ENCODE measurements around the gene PKD1L1. TPM values are rescaled to one million over a fixed set of nuclear protein-coding genes. Genes with fewer than 3 reads are reported as not detected.

Gene PKD1L1
- total RNA-seq, 1 experiment from 2014 or later: 0.17 TPM

- no peak overlapping the region for H2AFZ ChIP-seq (ENCODE audit: low read depth, low read length, poor library complexity, severe bottlenecking)
- H3K9ac ChIP-seq (ENCODE audit: low read length): no peak overlapping the region
- ChIA-PET RAD21 (ENCODE audit: low non-redundant PET in 1 of 2, low total read pairs in 2 of 2, uncharacterized antibody in 2 of 2, unreplicated experiment in 2 of 2) (interaction anchor here in 1 of 2 experiments (1.7 kb wide), 1 partner anchor 673 kb away, joined by 7 read pairs; no protein-coding TSS in a partner anchor), CTCF (interaction anchor here (2.6 kb wide), 1 partner anchor 673 kb away, joined by 15 read pairs; no protein-coding TSS in a partner anchor), POLR2A (no interaction called here)
- no peaks in the 10 kb centered on the region for H4K20me1 ChIP-seq (ENCODE audit: insufficient read depth)
- DNase-seq (ENCODE audit: low read depth, low spot score) (no peak), ATAC-seq (no peak)
- TF ChIP-seq SP1 (IDR thresholded peaks at IDR 0.05; ENCODE audit: low read depth): no peak
- TF ChIP-seq REST (IDR thresholded peaks at IDR 0.05; ENCODE audit: low read depth): no peak
- no peak for TF ChIP-seq ZFX (IDR thresholded peaks at IDR 0.05)
- TF ChIP-seq MAX (IDR thresholded peaks at IDR 0.05): no peak
- no peak for TF ChIP-seq ATF3 (IDR thresholded peaks at IDR 0.05)
- no peak for TF ChIP-seq EGR1 (IDR thresholded peaks at IDR 0.05; ENCODE audit: low read depth)
- no peak for TF ChIP-seq CTCF (IDR thresholded peaks at IDR 0.05 in 2 of 3, conservative IDR thresholded peaks at IDR 0.05 in 1 of 3; ENCODE audit: borderline replicate concordance in 1 of 3, insufficient read depth in 1 of 3, low read depth in 2 of 3, low read length in 2 of 3)
- no peak for TF ChIP-seq EZH2phosphoT487 (IDR thresholded peaks at IDR 0.05; ENCODE audit: borderline replicate concordance)
- TF ChIP-seq POLR2AphosphoS5 (IDR thresholded peaks at IDR 0.05; ENCODE audit: low read depth, low read length): no peak
- TF ChIP-seq ZBTB33 (IDR thresholded peaks at IDR 0.05; ENCODE audit: extremely low read depth, insufficient replicate concordance, low read length): no peak
- TF ChIP-seq POLR2A (IDR thresholded peaks at IDR 0.05; ENCODE audit: borderline replicate concordance, extremely low read depth, insufficient read depth, insufficient read length): no peak
- no peak for TF ChIP-seq FOSL1 (IDR thresholded peaks at IDR 0.05; ENCODE audit: low read depth)
- TF ChIP-seq YY1 (IDR thresholded peaks at IDR 0.05; ENCODE audit: extremely low read depth, insufficient replicate concordance, low read depth, low read length): no peak
- no peak for TF ChIP-seq RAD21 (IDR thresholded peaks at IDR 0.05; ENCODE audit: low read depth)
- TF ChIP-seq TCF7L2 (IDR thresholded peaks at IDR 0.05; ENCODE audit: borderline replicate concordance, extremely low read depth, insufficient read depth, insufficient read length): no peak
- no peak for TF ChIP-seq JUND (IDR thresholded peaks at IDR 0.05)
- TF ChIP-seq CEBPB (IDR thresholded peaks at IDR 0.05; ENCODE audit: low read depth): no peak
- no peaks in the 10 kb centered on the region for H3K9me3 ChIP-seq (ENCODE audit: control insufficient read depth in 1 of 2, insufficient read depth in 1 of 2, low read depth in 1 of 2, low read length in 2 of 2)
- H3K27ac ChIP-seq (ENCODE audit: low read depth, low read length): no peak overlapping the region
- H3K79me2 ChIP-seq (ENCODE audit: insufficient read depth, low read length): no peaks in the 10 kb centered on the region
- intact Hi-C loops (cut with micrococcal nuclease): loop anchor here (10.0 kb wide), 1 partner anchor 1915 kb away; no protein-coding TSS in a partner anchor
- H3K4me3 ChIP-seq (replicated peaks in 1 of 2; ENCODE audit: low read depth in 1 of 2, low read length in 2 of 2): no peak overlapping the region
- H3K4me2 ChIP-seq (ENCODE audit: low read length): no peak overlapping the region
- no peaks in the 10 kb centered on the region for H3K36me3 ChIP-seq (ENCODE audit: control insufficient read depth in 1 of 2, insufficient read depth in 2 of 2, low read length in 2 of 2)
- no peaks in the 10 kb centered on the region for H3K9me2 ChIP-seq (ENCODE audit: insufficient read depth)
- BruUV-seq (replicated peaks): no TSS peak
- no peaks in the 10 kb centered on the region for H3K27me3 ChIP-seq (ENCODE audit: insufficient read depth, low read length)
- peaks cover 0 to 9% of the 10 kb centered on the region in 2 experiments; a peak in 2 of 4 replicates for H3K4me1 ChIP-seq (ENCODE audit: control insufficient read depth in 1 of 2, insufficient read depth in 2 of 2, low read length in 2 of 2)
Measured at GRCh38 chr7:47939425-47940036, 8.7 kb downstream of the PKD1L1 start.

Measured in HCT116 (cell line).